AML-193 (cell line): ENCODE results near the gene CA9.
A peak's percentile ranks its signal among the peaks of the same experiment; 100 is the strongest.

ENCODE experiments used
- DNase-seq, 2 experiments: peaks; one replicate each; lab custom pipeline; 2025; lab: John Stamatoyannopoulos, UW

CA9 gene

DNA sequence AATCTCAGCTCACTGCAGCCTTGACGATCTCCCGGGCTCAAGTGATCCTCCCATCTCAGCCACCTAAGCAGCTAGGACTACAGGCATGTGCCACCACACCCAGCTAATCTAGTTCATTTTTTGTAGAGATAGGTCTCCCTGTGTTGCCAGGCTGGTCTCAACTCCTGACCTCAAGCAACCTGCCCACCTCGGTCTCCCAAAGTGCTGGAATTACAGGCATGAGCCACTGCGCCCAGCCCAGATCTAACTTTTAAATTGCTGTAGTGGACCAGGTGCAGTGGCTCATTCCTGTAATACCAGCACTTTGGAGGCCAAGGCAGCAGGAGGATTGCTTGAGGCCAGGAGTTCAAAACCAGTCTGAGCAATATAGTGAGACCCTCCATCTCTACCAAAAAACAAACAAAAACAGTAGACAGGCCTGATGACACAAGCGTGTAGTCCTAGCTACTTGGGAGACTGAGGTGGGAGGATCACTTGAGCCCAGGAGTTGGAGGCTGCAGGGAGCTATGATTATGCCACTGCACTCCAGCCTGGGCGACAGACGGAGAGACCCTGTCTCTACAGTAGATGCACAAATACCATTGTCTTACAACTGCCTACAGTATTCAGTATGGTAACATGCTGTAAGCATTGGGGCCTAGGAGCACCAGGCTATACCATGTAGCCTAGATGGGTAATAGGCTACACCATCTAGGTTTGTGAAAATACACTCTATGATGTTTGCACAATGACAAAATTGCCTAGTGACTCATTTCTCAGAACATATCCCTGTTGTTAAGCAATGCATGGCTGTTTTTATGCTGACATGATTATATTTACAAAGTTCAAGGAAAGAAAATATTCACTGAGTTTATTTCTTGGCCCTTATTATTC, 21.5 kb upstream of the CA9 start:
- DNase-seq: no peak

DNA sequence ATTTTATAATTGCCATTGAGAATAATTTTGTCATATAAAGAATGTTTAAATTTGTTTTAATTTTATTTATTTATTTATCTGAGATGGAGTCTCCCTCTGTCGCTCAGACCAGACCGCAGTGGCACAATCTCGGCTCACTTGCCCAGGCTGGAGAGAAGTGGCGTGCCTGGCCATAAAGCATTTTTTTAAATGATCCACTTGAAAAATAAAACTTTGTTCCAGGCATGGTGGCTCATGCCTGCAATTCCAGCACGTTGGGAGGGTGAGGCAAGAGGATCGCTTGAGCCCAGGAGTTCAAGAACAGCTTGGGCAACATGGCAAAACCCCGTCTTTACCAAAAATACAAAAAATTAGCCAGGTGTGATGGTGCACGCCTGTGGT, 20.9 kb upstream of the CA9 start:
- no peak for DNase-seq

DNA sequence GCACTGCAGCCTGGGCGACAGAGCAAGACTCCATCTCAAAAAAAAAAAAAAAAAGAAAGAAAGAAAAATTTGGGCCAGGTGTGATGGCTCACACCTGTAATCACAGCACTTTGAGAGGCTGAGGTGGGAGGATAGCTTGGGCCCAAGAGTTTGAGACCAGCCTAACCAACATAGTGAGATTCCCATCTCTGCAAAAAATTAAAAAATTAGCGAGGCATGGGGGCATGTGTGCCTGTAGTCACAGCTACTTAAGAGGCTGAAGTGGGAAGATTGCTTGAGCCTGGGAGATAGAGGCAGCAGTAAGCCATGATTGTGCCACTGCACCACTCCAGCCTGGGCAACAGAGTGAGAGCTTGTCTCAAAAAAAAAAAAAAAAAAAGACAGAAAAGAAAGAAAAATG, 20.1 kb upstream of the CA9 start:
- no peak for DNase-seq

DNA sequence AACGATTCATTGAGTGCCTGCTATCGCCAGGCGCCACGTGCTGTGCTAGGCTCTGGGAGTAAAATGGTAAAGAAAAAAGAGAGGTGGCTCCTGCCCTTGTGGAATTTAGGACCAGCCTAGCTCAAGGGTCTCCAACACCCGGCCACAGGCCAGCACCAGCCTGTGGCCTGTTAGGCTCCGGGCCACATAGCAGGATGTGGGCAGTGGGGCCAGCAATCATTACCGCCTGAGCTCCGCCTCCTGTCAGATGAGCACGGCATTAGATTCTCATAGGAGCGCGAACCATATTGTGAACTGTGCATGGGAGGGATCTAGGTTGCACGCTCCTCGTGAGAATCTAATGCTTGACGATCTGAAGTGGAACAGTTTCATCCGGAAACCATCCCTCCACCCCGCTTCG, 17.4 kb upstream of the CA9 start:
- no peak for DNase-seq

DNA sequence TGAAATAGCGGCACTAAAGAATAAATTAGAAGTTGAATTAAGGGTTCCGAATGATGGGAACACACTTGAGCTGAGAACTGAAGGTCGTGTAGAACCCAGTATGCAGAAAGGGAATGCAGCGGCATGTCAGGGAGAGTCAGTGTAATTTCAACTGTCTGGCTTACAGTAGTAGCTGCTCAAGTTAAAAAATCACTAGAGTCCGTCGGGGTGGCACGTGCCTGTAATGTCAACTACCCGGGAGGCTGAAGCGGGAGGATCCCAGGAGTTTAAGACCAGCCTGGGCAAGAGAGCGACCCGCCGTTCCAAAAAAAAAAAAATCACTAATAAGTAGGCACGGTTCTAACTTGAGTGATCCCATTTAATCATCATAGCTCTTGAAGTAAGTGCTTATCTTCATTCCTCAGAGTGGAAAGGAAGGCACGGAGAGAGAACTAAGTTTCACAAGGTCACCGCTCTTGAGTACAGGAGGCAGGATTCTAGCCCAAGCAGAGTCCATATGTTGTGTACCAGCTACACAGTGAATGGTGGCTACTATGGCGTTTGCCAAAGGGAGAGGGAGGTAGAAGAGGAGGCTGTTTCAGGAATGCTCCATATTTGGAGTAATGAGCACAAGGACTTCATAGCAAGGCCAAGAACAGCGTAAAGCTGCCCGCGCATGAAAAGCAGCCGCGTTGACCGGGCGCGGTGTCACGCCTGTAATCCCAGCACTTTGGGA, 16.7 kb upstream of the CA9 start:
- DNase-seq: no peak

DNA sequence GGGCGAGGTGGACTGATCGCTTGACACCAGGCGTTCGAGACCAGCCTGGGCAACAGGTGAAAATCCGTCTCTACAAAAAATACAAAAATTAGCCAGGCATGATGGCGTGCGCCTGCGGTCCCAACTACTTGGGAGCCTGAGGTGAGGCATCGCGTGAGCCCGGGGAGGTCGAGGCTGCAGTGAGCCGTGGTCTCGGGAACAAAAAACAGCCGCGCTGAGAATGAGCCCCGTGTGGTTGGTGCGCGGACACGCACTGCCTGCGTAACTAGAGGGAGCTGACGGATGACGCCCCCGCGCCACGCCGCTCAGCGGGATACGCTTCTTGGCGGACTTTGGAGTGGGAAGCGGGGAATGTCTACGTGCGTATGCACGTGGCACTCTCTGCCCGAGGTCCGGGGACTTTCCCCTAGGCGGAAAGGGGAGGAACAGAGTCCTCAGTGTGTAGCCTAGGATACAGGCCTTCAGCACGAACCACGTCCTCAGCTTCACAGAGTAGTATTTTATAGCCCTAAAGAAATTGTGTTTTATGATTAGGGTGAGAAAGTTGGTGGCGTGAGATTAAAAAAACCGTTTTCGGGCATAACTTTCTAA, 16.1 kb upstream of the CA9 start, which contains the start of gene RMRP:
TSS of gene RMRP (minus strand) at position 474 of the 591 bp plus-strand sequence.
- DNase-seq: peak; percentile 94 to 96

DNA sequence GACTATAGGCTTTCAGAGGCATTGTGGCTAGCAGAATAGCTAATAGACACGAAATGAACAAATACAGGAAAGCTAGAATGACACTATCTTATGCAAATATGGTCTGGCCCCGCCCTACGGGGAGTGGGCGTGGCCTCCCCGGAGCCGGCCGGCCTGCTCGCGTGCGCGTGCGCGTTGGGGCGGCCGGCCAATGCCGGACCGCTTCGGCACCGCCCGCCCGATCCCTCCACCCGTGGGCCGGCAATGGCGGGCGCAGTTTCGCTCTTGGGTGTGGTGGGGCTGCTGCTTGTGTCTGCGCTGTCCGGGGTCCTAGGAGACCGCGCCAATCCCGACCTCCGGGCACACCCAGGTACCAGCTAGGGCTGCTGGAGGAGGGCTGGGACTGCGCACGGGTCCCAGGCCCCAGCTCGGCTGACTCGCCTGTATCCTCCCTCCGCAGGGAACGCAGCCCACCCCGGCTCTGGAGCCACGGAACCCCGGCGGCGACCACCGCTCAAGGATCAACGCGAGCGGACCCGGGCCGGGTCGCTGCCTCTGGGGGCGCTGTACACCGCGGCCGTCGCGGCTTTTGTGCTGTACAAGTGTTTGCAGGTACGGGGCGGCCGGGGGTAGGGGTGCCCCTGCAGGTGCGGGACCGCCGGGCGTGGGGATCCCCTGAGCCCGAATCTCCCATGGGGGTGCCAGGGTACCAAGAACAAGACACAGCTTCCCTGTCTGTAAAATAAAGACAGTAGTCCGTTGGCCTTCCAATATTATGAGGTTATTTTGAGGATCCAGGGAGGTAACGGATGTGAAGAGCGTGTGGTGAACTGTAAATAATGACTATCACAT, 15.4 kb upstream of the CA9 start, which contains the start of gene CCDC107:
TSS of gene CCDC107 (plus strand) at position 156 of the 831 bp plus-strand sequence. CDS start at position 244, 88 bp downstream.
- peak; percentile 59 to 83 for DNase-seq

DNA sequence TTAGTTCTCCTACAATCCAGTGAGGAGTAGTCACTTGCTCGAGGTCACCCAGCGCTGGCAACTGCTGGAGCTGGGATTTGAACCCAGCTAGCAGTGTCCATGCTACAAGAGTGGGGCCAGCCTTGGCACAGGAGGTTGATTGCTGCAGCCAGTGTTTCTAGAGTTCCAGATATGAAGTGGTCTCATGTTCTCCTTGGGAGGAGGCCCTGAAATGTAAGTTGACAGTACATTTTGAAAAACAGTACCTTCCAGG, 14.8 kb upstream of the CA9 start:
- peak in 1 of 2 experiments; percentile 51 for DNase-seq

DNA sequence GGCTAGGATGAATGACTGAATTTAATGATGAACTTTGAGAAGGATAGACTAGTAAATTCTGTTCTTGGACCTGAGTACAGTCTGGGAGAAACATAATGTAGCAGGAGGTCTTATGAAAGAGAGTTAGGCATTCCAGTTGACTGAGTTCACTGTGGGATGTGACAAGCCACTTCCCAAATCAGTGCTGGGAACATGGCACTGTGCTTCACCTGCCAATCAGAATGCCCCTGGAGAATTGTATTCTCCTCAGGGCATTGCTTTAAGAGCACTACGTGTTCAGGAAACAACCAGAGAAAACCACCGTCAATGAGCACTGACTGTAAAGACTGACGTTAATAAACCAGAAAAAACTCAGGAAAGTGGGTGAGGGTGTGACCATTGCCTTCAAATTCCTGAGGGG, 14.4 kb upstream of the CA9 start:
- DNase-seq: no peak

DNA sequence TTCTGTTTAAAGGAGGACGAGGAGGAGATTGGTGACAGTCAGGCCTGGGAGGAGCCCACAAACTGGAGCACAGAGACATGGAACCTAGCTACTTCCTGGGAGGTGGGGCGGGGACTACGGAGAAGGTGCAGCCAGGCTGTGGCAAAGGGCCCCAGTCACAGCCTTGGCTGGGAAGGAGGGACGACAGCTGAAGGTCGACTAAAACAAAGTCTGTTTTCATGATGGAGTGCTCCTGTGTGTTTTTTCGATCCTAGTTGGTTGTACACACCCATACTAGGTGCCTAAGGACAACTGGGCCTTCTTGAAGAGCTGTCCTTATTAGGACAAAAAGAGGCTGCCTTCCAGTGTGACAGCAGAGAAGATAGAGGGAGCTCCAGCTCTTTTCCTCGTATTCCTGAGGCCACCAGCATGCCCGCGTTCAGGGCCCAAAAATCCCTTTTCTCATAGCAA, 12.7 kb upstream of the CA9 start:
- no peak for DNase-seq

DNA sequence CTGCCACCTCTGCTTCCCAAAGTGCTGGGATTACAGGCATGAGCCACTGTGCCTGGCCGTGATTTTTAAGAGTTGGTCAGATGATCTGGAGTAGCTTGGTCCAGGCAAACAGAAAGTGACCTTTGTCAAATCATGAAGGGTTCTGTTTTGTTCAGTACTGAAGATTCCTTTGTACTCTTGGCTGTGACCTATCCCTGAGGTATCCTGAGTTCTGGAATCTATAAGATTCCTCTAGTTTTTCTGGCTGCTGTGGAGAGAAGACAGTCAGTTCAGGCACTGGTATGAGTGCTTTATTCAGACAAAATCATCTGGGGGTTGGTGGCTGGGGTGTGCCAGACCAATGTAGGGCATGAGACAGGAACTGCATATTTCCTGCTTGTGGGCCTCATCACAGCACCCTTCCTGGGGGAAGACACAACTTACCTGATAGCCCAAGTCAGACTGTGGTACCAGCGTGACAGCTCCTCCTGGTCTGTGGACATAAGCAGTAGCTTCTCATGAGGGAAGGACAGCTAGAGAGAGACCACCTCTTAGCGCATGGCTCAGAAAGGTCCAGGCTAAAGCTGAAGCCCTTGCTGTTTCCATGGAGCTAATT, 11.9 kb upstream of the CA9 start:
- no peak for DNase-seq

DNA sequence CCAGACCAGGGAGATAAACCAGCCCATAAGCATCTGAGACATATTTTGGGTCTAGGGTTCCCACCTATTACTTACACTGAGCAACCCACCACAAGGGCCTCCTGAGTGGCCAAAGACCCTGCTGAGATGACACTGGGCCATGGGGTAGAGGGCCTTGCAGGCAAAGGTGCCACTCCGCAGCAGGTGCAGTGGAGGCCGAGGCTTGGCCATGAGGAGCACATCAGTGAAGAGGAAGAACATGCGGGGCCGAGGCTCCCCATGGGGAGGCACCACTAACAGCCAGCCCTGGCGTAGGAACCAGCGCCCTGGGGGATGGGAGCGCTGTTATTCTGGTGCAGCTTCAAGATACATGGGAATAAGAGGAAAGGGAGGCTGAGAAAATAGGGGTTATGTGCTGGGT, 11.3 kb upstream of the CA9 start:
- DNase-seq: no peak

DNA sequence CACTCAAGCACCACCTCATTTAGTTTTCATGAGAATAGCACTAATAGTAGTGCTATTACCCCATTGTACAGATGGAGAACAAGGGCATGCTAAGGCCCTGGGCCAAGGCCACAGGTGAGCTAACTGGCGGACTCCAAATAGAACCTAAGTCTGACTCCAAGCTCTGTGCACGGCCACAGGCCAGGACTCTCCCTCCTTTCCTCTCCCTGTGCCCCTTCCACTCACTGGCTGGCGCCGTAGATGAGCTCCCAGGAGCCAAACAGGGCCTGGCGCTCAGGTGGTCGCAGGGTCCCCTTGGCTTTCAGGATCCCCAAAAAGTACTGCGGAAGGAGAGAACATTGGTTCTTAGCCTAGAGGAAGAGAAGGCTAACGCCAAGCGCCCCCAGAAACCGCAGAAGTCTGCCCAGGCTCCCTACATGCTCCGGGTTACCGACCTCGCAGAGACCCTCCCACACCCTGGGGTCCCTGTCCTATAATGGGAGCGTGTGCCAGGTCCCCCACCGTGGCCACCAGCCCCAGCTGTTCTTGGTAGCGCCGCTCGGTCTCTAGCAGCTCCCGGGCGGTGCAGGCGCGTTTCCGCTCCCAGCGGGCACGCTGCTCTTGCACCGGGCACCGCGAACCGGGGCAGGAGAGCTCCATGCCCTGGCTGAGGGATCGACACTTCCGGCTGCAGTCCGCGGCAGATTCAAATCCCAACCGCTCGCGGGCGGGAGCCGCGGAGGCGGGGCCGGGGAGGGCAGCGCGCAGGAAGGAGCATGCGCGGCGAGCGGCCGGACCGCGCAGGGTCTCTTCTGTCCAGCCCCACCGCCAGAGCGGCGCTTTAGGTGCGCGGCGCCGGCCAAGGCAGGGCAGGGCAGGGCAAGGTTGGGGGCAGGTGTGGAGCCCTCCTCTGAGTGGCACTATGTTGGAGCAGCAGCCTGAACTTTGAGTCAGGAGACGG, 8.9 kb upstream of the CA9 start, which contains the start of gene ARHGEF39:
TSS of gene ARHGEF39 (minus strand) at position 665 of the 940 bp plus-strand sequence. CDS start at position 639, 26 bp downstream.
- DNase-seq: peak; percentile 66 to 81

DNA sequence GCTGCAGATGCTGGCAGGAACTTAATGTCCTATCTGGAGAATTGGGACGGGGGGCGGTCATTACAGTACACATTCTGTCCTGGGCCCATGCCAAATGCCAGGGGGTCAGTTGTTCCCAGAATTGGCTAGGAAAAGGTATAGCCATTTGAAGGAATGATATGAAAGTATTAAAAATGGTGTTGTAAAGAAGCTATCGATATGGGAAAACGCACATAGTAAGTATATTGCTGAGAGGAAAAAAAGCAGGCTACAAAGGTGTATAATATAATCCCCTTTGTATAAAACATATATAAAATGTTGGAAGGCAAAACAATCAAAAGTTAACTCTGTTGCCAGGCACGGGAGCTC, 8.3 kb upstream of the CA9 start:
- no peak for DNase-seq

DNA sequence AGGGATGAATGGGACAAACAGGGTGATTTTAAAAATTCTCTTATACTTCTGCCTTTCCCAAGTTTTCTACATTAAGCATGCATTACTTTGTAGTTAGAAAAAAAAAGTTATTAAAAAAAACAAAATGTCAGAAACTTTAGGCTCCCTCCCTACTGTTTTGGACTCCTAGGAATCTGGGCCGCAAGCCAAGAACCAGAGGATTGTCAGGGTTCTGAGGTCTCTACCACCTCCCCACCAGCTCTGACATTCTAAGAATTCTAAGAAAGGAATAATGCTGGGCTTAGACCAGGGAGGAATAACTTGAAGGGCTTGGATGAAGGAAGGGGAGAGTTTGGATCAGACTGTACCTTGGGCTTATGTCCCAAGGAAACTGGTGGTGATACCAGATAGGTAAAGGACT, 7.7 kb upstream of the CA9 start:
- no peak for DNase-seq

DNA sequence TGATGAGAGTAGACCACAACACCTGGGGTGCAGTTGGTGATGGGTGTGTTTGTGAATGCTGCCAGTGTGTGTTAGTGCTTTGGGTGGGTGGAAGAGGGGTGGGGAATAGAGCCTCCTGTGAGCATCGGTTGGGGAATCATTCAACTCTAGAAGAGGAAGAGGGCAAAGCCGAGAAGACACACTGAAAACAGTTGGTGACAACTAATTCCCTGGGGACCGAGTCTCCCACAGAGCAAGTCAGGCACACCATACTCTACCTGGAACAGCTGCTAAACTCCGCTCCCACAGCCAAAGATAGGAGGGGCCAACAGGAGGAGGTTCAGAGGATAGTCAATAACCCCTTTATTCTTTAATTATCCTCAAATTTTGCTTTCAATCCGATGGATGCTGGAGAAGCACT, 7.2 kb upstream of the CA9 start:
- no peak for DNase-seq

DNA sequence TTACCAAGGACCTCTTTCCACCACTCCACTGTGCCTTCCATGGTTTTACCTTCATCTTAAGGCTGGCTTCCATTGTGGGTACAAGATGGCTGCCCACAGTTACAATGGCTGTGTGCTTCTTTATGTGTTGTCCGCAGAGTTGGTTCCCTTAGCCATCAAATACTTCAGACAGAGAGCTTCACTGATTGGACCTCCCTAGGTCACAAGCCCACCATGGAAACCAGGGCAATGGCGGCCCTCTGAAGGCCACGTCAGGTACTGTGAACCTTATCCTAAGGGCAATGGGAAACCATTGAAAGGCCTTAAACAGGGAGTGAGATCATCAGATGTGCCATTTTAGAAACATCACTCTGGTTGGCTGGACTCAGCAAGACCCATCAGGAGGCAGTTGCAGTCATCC, 5.8 kb upstream of the CA9 start:
- no peak for DNase-seq

DNA sequence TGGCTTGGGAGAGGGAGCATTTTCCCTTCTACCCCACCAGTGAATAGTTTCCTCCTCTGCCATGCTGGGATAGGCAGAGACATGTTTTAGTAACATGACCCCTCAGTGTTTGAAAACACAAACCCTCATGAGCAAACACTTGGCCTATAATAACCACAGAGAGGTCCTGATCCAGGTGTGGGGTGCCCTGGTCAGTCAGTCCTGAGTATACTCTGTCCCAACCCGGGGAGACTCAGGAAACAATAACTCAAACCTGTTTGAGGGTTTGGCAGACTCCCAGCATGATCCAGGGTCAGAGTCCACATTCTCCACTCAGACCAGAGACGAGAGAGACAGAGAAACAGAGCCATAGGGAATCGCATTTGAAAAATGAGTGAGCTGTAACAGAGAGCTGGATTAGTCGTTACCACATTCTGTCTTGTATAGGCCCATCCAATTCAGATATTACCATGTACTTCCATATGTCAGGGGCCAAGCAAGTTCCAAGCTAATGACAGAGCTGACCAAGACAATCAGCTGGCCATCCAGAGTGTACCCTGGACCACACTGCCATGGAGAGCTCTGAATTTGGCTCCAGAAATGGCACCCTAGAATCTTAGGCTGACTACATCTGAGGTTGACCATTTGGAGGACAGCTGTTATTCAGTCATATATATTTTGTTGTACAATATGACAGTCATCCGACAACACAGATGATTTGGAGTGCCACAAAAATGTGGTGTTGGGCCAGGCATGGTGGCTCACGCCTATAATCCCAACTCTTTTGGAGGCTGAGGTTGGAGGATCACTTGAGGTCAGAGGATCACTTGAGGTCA, 4.2 kb upstream of the CA9 start:
- no peak for DNase-seq

DNA sequence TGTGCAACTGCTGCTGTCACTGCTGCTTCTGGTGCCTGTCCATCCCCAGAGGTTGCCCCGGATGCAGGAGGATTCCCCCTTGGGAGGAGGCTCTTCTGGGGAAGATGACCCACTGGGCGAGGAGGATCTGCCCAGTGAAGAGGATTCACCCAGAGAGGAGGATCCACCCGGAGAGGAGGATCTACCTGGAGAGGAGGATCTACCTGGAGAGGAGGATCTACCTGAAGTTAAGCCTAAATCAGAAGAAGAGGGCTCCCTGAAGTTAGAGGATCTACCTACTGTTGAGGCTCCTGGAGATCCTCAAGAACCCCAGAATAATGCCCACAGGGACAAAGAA, 265 bp downstream of the CA9 start:
- no peak for DNase-seq

DNA sequence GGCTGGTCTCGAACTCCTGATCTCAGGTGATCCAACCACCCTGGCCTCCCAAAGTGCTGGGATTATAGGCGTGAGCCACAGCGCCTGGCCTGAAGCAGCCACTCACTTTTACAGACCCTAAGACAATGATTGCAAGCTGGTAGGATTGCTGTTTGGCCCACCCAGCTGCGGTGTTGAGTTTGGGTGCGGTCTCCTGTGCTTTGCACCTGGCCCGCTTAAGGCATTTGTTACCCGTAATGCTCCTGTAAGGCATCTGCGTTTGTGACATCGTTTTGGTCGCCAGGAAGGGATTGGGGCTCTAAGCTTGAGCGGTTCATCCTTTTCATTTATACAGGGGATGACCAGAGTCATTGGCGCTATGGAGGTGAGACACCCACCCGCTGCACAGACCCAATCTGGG, 1.5 kb downstream of the CA9 start:
- DNase-seq: no peak
